Brain microvascular endothelial cell (primary cell): ENCODE data around the gene STH.

Source experiments
- DNase-seq: peaks from one replicate; pipeline ENCODE4 v3.0.0-alpha.2; 2020
- H3K27ac ChIP-seq: fragments of 250-450 bp; sonication (Bioruptor Pico); 2 replicates; pipeline ENCODE4 v1.5.1; 2020; ENCODE audit warnings: mild to moderate bottlenecking, moderate library complexity
- H3K27me3 ChIP-seq: fragments of 250-450 bp; sonication (Bioruptor Pico); replicated peaks from 2 replicates; pipeline ENCODE4 v1.5.1; 2020; ENCODE audit warnings: mild to moderate bottlenecking
- H3K36me3 ChIP-seq: fragments of 250-450 bp; sonication (Bioruptor Pico); replicated peaks from 2 replicates; pipeline ENCODE4 v1.5.1; 2020; ENCODE audit warnings: mild to moderate bottlenecking
- H3K4me3 ChIP-seq: 2 replicates; pipeline ENCODE4 v1.5.1; 2011; ENCODE audit warnings: low read depth, mild to moderate bottlenecking, control low read depth, low read length, moderate library complexity
- CTCF ChIP-seq: IDR thresholded peaks from 2 replicates; pipeline ENCODE4 v1.5.1; 2011; ENCODE audit warnings: low read depth, mild to moderate bottlenecking, moderate library complexity, low read length, control low read depth, inconsistent platforms; ENCODE audit errors: missing control alignments
- in situ Hi-C: cut with HindIII; loops from 2 replicates; pipeline ENCODE4 v1.10.0; 2017; ENCODE audit warnings: low sequenced_read_pairs, low pct_ligation_motif_present

The STH gene

GRCh38 chr17:45963283-45963682 lies 35.8 kb upstream of the STH start:
- in situ Hi-C loops = no loop called here
- DNase-seq = no peak
- peaks cover 6% of the 10 kb centered on the region for H3K27me3 ChIP-seq
- no peak for TF ChIP-seq CTCF
- no peaks in the 10 kb centered on the region for H3K36me3 ChIP-seq
- no peak overlapping the region for H3K4me3 ChIP-seq
- H3K27ac ChIP-seq = no peak overlapping the region

- in situ Hi-C loops = no loop called here
- H3K4me3 ChIP-seq = no peak overlapping the region
- H3K27me3 ChIP-seq = peaks cover 6% of the 10 kb centered on the region
- H3K36me3 ChIP-seq = no peaks in the 10 kb centered on the region
- no peak for TF ChIP-seq CTCF
- no peak overlapping the region for H3K27ac ChIP-seq
- no peak for DNase-seq
Observed at GRCh38 chr17:45963889-45964288, 35.2 kb upstream of the STH start.

GRCh38 chr17:45964634-45965033 lies 34.4 kb upstream of the STH start:
- no peak for DNase-seq
- in situ Hi-C loops = no loop called here

GRCh38 chr17:45965812-45966211 lies 33.2 kb upstream of the STH start:
- in situ Hi-C loops = no loop called here
- no peak overlapping the region for H3K27ac ChIP-seq
- H3K36me3 ChIP-seq = no peaks in the 10 kb centered on the region
- no peak overlapping the region for H3K4me3 ChIP-seq
- DNase-seq = no peak
- TF ChIP-seq CTCF = no peak
- peaks cover 6% of the 10 kb centered on the region for H3K27me3 ChIP-seq

More at GRCh38 chr17:45964634-45965033, 34.4 kb upstream of the STH start:
- no peak for TF ChIP-seq CTCF
- Histone ChIP-seq H3K27me3 (peaks cover 6% of the 10 kb centered on the region), H3K4me3 (no peak overlapping the region), H3K36me3 (no peaks in the 10 kb centered on the region), H3K27ac (no peak overlapping the region)

- Histone ChIP-seq H3K36me3 (no peaks in the 10 kb centered on the region), H3K27me3 (peaks cover 6% of the 10 kb centered on the region), H3K27ac (no peak overlapping the region), H3K4me3 (no peak overlapping the region)
- no peak for TF ChIP-seq CTCF
- in situ Hi-C loops = no loop called here
- no peak for DNase-seq
Observed at GRCh38 chr17:45966606-45967280, 32.3 kb upstream of the STH start.

- in situ Hi-C loops = no loop called here
- DNase-seq = no peak
- Histone ChIP-seq H3K4me3 (no peak overlapping the region), H3K27ac (no peak overlapping the region), H3K36me3 (no peaks in the 10 kb centered on the region), H3K27me3 (peaks cover 6% of the 10 kb centered on the region)
- no peak for TF ChIP-seq CTCF
Observed at GRCh38 chr17:45967378-45967777, 31.7 kb upstream of the STH start.
